LNCaP clone FGC (cell line): Measurements from ENCODE around the gene EIF1AX.

ENCODE experiments used
- DNase-seq: peaks from one replicate; pipeline ENCODE4 v3.0.0-alpha.2; 2011; ENCODE audit warnings: low read depth
- H3K4me3 ChIP-seq: 2 replicates; pipeline ENCODE4 v1.5.1; 2011; ENCODE audit warnings: mild to moderate bottlenecking, low read depth, low read length, control low read depth
- CTCF ChIP-seq: IDR thresholded peaks from 2 replicates; pipeline ENCODE4 v1.5.1; 2012; ENCODE audit warnings: mild to moderate bottlenecking; ENCODE audit not compliant: control insufficient read depth, insufficient read depth; ENCODE audit errors: extremely low read depth

The EIF1AX gene

GRCh38 chrX:20112022-20112774 lies 29.4 kb downstream of the EIF1AX start:
- no peak overlapping the region for H3K4me3 ChIP-seq
- no peak for TF ChIP-seq CTCF
- no peak for DNase-seq

- H3K4me3 ChIP-seq = no peak overlapping the region
- no peak for TF ChIP-seq CTCF
- DNase-seq = no peak
Measured at GRCh38 chrX:20111271-20111670, 30.4 kb downstream of the EIF1AX start.

GRCh38 chrX:20101934-20102581 lies 39.6 kb downstream of the EIF1AX start:
- no peak for DNase-seq

GRCh38 chrX:20091499-20091898 lies 50.1 kb downstream of the EIF1AX start:
- DNase-seq = no peak
- TF ChIP-seq CTCF = no peak
- H3K4me3 ChIP-seq = no peak overlapping the region

More at GRCh38 chrX:20101934-20102581, 39.6 kb downstream of the EIF1AX start:
- no peak for TF ChIP-seq CTCF
- no peak overlapping the region for H3K4me3 ChIP-seq

DNA sequence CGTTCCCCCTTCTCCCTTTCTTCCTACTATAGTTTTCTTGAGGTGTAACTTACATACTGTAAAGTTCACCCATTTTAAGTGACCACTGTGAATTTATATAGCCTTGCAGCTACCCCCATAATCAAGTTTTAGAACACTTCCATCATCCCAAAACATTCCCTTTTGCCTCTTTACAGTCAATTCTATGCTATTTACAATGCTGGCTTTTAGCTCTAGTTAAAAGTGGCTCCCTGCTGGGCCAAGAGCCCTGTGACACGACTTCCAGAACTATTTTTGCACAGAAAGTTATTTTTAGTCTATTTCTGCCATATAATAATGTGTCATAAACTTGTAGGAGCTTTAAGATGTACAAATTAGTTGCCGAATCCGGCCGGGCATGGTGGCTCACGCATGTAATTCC lies 51.8 kb downstream of the EIF1AX start:
- TF ChIP-seq CTCF = no peak
- H3K4me3 ChIP-seq = no peak overlapping the region

DNA sequence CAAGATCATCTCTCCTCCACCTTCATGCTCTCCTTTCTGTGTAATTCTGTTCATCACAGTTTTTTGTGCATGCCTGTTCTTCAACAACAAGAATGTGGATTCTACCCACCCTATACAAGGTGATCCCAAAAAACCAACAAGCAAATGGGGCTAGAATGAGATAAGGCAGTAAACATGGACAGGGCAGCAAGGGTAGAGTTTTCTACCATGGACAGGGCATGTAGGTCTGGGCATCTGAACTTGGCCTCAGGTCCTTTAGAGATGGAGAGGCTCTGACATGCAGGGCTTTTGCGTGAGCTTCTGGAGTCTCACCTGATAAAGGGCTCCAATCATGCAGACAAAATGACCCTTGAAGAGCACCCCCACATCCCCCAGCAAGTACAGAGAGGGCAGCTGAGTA lies 61.4 kb downstream of the EIF1AX start:
- DNase-seq = no peak
- H3K4me3 ChIP-seq = no peak overlapping the region
- TF ChIP-seq CTCF = no peak

More for the DNA sequence above, 51.8 kb downstream of the EIF1AX start:
- DNase-seq = no peak
